Keratinocyte (primary cell): ENCODE measurements around the gene NCKAP5. TPM values are rescaled to one million over a fixed set of nuclear protein-coding genes. Genes with fewer than 3 reads are reported as not detected.

Source experiments
- DNase-seq: peaks from one replicate; pipeline ENCODE4 v3.0.0-alpha.2; 2011; ENCODE audit warnings: low read depth, missing footprints, low spot score
- FAIRE-seq: peaks from 2 replicates; lab custom pipeline; 2011; peaks lifted over from hg19 to GRCh38; lab: Jason Lieb, UNC
- H2AFZ ChIP-seq: 2 replicates; pipeline ENCODE4 v1.6.0; 2012; ENCODE audit warnings: low read length, control low read depth, inconsistent platforms; ENCODE audit not compliant: control insufficient read depth
- H3K27ac ChIP-seq: 2 replicates; pipeline ENCODE4 v1.5.1; 2011; ENCODE audit warnings: low read length; ENCODE audit not compliant: control insufficient read depth, insufficient read depth
- H3K27me3 ChIP-seq: 3 replicates; pipeline ENCODE4 v1.6.0; 2011; ENCODE audit warnings: low read length; ENCODE audit not compliant: control insufficient read depth, insufficient read depth; ENCODE audit errors: extremely low read depth
- H3K36me3 ChIP-seq, 2 experiments: 2 replicates in 1 of 2; 3 replicates in 1 of 2; pipeline ENCODE4 v1.5.1; 2011; ENCODE audit warnings: low read length in 2 of 2, mild to moderate bottlenecking in 1 of 2; ENCODE audit not compliant: control insufficient read depth in 2 of 2, insufficient read depth in 2 of 2; ENCODE audit errors: extremely low read depth in 1 of 2
- H3K4me1 ChIP-seq: 3 replicates; pipeline ENCODE4 v1.5.1; 2011; ENCODE audit warnings: low read length; ENCODE audit not compliant: control insufficient read depth, insufficient read depth; ENCODE audit errors: extremely low read depth
- H3K4me2 ChIP-seq: 3 replicates; pipeline ENCODE4 v1.6.0; 2011; ENCODE audit warnings: low read depth, low read length; ENCODE audit not compliant: control insufficient read depth, insufficient read depth; ENCODE audit errors: extremely low read depth
- H3K4me3 ChIP-seq, 3 experiments: fragments of 200-600 bp in 1 of 3; sonication (generic) in 1 of 3; 2 replicates in 2 of 3; 3 replicates in 1 of 3; pipeline ENCODE4 v1.5.1; 2011 to 2016; ENCODE audit warnings: low read length in 3 of 3, mild to moderate bottlenecking in 3 of 3, control low read depth in 2 of 3, inconsistent platforms in 1 of 3, low read depth in 1 of 3, mixed read lengths in 1 of 3, mixed run types in 1 of 3, moderate library complexity in 1 of 3; ENCODE audit not compliant: control insufficient read depth in 2 of 3, insufficient read depth in 2 of 3; ENCODE audit errors: extremely low read depth in 1 of 3
- H3K79me2 ChIP-seq: 2 replicates; pipeline ENCODE4 v1.6.0; 2012; ENCODE audit warnings: low read length; ENCODE audit not compliant: control insufficient read depth, insufficient read depth
- H3K9ac ChIP-seq: 3 replicates; pipeline ENCODE4 v1.6.0; 2011; ENCODE audit warnings: low read length; ENCODE audit not compliant: control insufficient read depth, insufficient read depth; ENCODE audit errors: extremely low read depth
- H3K9me1 ChIP-seq: 3 replicates; pipeline ENCODE4 v1.6.0; 2011; ENCODE audit warnings: low read length; ENCODE audit not compliant: control insufficient read depth, insufficient read depth; ENCODE audit errors: extremely low read depth
- H3K9me3 ChIP-seq: 2 replicates; pipeline ENCODE4 v1.5.1; 2012; ENCODE audit warnings: low read depth, low read length; ENCODE audit not compliant: control insufficient read depth
- H4K20me1 ChIP-seq: 3 replicates; pipeline ENCODE4 v1.6.0; 2011; ENCODE audit warnings: low read length; ENCODE audit not compliant: control insufficient read depth, insufficient read depth; ENCODE audit errors: extremely low read depth
- CTCF ChIP-seq, 3 experiments: IDR thresholded peaks in 1 of 3; conservative IDR thresholded peaks in 1 of 3; optimal IDR thresholded peaks in 1 of 3; 2 replicates in 2 of 3; 3 replicates in 1 of 3; pipeline versions ENCODE3 to v1.5.1; 2011; ENCODE audit warnings: low read length in 3 of 3, mild to moderate bottlenecking in 3 of 3, moderate library complexity in 2 of 3, control low read depth in 1 of 3, inconsistent platforms in 1 of 3; ENCODE audit not compliant: insufficient read depth in 2 of 3; ENCODE audit errors: extremely low read depth in 1 of 3
- EZH2 ChIP-seq: IDR thresholded peaks from one replicate; pipeline ENCODE4 v1.6.1; 2012; ENCODE audit warnings: inconsistent platforms, mild to moderate bottlenecking, low read length, moderate library complexity
- dilution Hi-C: fragments of 300-500 bp; cut with MboI; formaldehyde crosslinking; loops from one replicate; pipeline ENCODE4 v1.7.0; 2020; ENCODE audit warnings: low sequenced_read_pairs; ENCODE audit not compliant: extremely low pct_ligation_motif_present
- polyA plus RNA-seq, 5 experiments: library from polyadenylated mRNA; depleted of rRNA in 3 of 5; stranded (reverse) in 3 of 5; stranded (forward) in 1 of 5; unstranded in 1 of 5; fragments of >200 nt; gene quantifications; 1 replicate in 1 of 5; 2 replicates in 3 of 5; 3 replicates in 1 of 5; pipeline versions ENCODE4 v1.2.1 to v1.2.3, GENCODE V29; 2011 to 2012; ENCODE audit warnings: missing spikeins in 2 of 5, low read depth in 1 of 5, low replicate concordance in 1 of 5

NCKAP5 gene
- polyA plus RNA-seq, 1 donor (not counting 4 experiments of a cell fraction or from before 2014, with no cell fraction given): 3.6 TPM

- FAIRE-seq (no peak), DNase-seq (no peak)
- no peaks in the 10 kb centered on the region for H4K20me1 ChIP-seq
- TF ChIP-seq CTCF (optimal IDR thresholded peaks at IDR 0.05 in 1 of 3, IDR thresholded peaks at IDR 0.05 in 1 of 3, conservative IDR thresholded peaks at IDR 0.05 in 1 of 3; ENCODE audit: extremely low read depth in 1 of 3, insufficient read depth in 2 of 3, low read length in 3 of 3): no peak
- no peak for TF ChIP-seq EZH2
- dilution Hi-C loops: no loop called here
- no peaks in the 10 kb centered on the region for H3K9me1 ChIP-seq
- no peaks in the 10 kb centered on the region for H3K79me2 ChIP-seq
- H3K9me3 ChIP-seq: no peaks in the 10 kb centered on the region
- H3K4me2 ChIP-seq: no peak overlapping the region
- H3K4me3 ChIP-seq: no peak overlapping the region
- no peaks in the 10 kb centered on the region for H3K36me3 ChIP-seq
- H3K27ac ChIP-seq: no peak overlapping the region
- no peaks in the 10 kb centered on the region for H3K4me1 ChIP-seq
- H2AFZ ChIP-seq: no peak overlapping the region
- no peaks in the 10 kb centered on the region for H3K27me3 ChIP-seq
- H3K9ac ChIP-seq: no peak overlapping the region
Observed at GRCh38 chr2:132815516-132815915, 752.7 kb downstream of the NCKAP5 start.

DNA sequence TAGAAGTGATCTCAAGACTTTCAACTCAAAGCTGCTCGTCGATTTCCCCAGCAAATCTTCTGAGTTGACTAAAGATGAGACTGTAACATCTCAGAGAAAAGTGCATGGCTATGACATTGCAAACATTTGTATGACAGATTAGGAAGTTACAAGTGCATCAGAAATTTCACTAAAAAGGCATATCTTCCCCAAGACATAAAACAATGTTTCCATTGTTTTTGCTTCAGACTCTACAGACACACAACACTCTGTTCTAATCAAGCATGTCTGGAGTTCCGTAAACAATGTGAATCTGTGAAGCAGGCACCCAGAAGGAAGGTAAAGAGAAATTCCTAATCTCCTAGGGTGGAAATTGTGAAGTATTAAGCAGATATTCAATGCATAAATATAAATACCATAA is 753.6 kb downstream of the NCKAP5 start:
- dilution Hi-C loops: no loop called here
- DNase-seq (no peak), FAIRE-seq (no peak)
- Histone ChIP-seq H3K9ac (no peak overlapping the region), H2AFZ (no peak overlapping the region), H3K4me3 (no peak overlapping the region), H3K4me1 (no peaks in the 10 kb centered on the region), H3K79me2 (no peaks in the 10 kb centered on the region), H3K27ac (no peak overlapping the region), H3K9me1 (no peaks in the 10 kb centered on the region), H3K4me2 (no peak overlapping the region), H3K36me3 (no peaks in the 10 kb centered on the region), H3K9me3 (no peaks in the 10 kb centered on the region), H4K20me1 (no peaks in the 10 kb centered on the region), H3K27me3 (no peaks in the 10 kb centered on the region)
- TF ChIP-seq EZH2 (no peak), CTCF (optimal IDR thresholded peaks at IDR 0.05 in 1 of 3, IDR thresholded peaks at IDR 0.05 in 1 of 3, conservative IDR thresholded peaks at IDR 0.05 in 1 of 3; ENCODE audit: extremely low read depth in 1 of 3, insufficient read depth in 2 of 3, low read length in 3 of 3) (no peak)
